ENCODE measurements around the gene SIPA1L3.
"Not testable (repeated sequence)": the region's sequence is repeated elsewhere in the genome, so short reads cannot be mapped to it uniquely, and the experiment has no call there.

Gene SIPA1L3

DNA sequence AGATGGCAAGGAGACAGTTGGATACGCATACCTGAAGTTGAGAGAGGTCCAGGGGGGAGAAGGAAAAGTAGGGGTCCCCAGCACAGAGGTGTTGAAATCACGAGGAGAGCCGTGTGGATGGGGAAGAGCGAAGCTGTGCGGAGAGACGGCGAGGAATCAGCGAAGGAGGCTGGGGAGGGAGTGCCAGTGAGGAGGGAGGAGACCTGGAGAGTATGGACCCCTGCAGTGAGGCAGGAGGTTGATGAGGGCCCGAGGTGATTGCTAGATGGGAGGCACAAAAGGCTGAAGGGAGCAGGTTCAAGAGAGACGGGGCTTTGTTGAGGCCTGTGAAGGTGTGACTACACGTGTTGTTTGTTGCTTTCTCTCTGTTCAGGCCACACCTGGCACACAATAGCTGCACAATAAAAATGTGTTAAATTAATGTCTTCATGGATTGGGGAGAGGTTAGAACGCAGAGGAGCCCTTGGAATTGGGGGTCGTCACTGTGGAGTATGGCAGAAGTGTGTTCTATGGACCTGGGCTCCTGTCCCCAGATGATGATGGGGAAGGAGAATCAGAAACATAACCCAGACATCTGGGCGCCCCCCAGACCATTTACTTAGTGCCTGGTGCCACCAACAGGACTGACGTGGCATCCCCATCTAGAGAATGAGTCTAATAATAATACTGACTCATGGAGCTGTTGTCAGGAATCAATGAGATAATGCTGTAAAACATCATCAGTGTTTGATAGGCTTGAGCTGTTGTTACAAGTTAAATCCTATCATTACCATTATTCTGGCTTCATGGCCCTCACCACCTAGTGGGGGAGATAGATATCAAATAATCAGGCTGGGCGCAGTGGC is 137.5 kb downstream of the SIPA1L3 start:
- no peak for DNase-seq

DNA sequence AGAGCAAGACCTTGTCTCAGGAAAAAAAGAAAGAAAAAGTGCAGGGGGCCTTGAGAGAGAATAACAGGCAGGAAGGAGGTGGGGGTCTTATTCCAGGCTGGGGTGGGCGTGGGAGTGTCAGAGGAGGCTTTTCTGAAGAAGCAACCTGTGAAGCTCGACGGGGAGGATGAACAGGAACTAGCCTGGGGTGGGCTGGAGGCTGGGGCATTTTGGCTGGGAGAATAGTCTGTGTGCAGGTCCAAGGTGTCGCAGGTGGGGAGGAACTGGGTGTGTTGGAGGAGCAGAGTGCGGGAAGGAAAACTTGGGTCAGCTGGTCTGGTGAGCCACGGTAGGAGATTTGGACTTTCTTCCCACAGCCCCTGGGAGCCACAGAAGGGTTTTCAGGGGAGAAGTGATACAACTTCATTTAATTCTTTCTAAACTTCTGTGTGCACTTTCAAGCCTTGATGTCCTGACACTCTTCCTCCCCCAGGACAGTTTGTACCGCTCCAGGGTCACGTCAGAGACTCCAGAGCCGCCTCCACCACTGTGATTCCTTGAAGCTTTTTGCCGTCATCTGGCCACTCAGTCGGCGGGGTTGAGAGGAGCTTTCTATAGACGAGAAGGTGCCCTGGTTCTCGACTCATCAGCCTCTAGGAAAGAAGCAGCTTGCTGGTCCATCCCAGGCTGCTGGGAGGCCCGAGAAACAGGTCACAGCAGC is 138.7 kb downstream of the SIPA1L3 start:
- no peak for DNase-seq

DNA sequence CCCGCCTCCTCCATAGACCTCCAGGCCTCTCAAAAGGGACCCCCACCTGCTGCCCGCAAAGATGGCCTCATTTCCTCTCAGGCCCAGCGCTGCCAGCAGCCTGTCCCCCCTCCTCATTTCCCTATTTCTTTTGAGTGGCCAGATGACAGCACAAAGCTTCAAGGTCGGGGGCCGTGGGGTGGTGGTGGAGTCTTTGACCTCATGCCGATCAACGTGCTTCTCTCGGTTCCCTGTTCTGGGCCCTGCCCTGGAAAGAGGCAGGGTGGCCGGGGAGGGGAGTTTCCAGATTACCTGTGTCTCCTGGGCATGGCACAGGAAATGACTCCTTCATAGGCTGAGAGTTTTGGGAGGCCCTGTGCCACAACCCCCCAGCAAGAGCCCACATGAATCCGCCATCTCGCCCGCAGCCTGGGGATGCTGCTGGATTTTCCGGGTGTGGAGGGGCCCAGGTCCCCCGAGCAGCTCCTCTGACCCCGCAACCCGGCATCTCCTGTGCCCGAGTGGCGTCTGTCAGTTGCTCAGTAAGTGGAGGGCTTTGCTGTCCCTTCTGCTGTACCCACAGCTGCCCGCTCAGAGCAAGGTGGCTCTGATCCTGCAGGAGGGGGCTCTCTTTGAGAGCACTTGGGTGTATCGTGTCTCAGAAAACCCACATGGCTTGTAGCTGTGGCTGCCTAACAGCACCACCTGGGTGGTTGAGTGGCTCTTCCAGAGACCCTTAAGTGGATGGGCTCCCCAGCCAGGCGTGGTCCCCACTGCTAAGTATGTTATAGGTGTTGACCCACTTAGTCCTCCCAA is 139.4 kb downstream of the SIPA1L3 start:
- no peak for DNase-seq

- no peak for DNase-seq
These were observed 140.0 kb downstream of the SIPA1L3 start for GRCh38 chr19:38047049-38047438.

DNA sequence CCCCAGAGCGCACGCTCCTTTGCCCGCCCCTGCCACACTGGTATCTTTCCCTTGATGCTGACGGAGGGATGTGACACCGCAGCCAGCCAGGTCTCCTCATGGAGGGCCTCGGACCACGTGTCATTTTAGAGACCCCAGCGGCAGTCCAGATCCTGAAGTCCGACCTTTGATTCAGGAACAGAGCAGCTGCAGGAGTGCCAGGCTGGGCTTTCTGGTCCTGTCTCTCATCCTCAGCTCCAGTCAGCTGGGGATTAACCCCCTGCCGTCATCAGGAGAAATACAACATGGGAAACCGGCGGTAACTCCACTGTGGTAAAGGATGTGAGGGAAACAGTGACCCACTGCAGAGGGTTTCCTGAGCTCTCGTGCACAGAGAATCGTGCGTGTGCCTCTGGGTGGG is 140.6 kb downstream of the SIPA1L3 start:
- no peak for DNase-seq

DNA sequence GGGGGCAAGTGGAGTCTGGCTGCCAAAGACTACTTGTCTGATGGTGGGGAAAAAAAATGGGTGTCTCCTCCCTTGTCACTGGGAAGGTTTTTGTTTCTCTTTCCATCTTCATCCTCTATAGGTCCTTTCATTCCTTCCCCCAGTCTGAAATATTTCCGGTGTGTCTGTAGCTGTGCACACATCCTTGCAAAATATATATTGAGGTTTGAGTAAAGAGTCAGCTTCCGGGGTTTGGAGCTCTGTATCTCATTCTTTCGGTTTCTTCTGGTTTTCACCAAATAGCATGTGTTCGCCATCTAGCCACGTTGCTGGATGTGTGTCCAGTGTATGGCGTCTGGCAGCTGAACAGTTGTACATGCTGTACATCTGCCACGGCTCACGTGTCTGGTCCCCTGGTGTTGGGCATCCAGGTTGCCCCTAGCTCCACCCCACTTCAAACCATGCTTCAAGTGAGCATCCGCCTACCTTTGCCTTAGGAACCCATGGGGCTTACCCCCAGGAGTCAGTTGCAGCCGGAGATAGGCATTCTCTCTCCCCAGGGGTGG is 142.2 kb downstream of the SIPA1L3 start:
- no peak for DNase-seq

- DNase-seq = no peak
These were observed 148.0 kb downstream of the SIPA1L3 start for GRCh38 chr19:38055010-38055409.

GRCh38 chr19:38055655-38056521 is 148.9 kb downstream of the SIPA1L3 start:
- DNase-seq = no peak

GRCh38 chr19:38056646-38057045 is 149.6 kb downstream of the SIPA1L3 start:
- DNase-seq = no peak

- DNase-seq = peak; percentile 28
These were observed 151.1 kb downstream of the SIPA1L3 start for GRCh38 chr19:38057959-38058690.

GRCh38 chr19:38059897-38060296 is 152.9 kb downstream of the SIPA1L3 start:
- no peak for DNase-seq

- DNase-seq = no peak
These were observed 153.3 kb downstream of the SIPA1L3 start for GRCh38 chr19:38060331-38060730.

GRCh38 chr19:38061294-38061693 is 154.3 kb downstream of the SIPA1L3 start:
- no peak for DNase-seq

GRCh38 chr19:38062959-38063761 is 156.2 kb downstream of the SIPA1L3 start:
- no peak for DNase-seq

GRCh38 chr19:38063928-38064327 is 156.9 kb downstream of the SIPA1L3 start:
- DNase-seq = no peak

DNA sequence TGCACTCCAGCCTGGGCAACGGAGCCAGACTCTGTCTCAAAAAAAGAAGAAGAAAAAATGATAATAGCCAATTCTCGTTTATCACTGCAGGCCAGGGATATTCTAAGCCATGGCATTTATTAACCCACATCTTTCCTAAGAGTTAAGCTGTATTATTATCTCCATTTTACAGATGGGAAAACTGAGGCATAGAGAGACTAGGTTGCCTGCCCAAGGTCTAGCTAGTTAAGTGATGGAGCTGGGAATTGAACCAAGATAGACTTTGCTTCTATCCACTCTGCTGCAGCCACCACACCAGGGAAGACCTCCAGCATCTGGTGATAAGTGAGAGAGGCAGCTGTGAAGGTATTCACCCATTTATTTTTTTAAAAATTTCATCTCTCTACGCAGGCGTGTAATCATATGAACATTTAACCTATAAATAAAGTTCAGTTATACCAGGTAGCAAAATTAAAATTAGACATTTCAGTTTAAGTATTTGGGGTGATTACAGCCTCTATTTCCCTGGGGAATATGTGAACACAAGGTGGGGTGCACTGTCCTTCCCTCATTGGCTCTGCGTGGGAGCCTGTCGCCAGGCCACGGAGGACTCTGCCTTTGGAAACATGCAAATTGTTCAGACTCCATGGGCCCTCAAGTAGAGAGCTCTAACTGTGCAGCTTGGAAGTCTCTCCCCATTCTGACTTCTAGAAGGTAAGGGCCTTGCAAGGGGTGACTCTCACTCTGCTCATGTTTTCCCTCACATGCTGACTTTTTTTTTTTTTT is 157.8 kb downstream of the SIPA1L3 start:
- DNase-seq = no peak

DNA sequence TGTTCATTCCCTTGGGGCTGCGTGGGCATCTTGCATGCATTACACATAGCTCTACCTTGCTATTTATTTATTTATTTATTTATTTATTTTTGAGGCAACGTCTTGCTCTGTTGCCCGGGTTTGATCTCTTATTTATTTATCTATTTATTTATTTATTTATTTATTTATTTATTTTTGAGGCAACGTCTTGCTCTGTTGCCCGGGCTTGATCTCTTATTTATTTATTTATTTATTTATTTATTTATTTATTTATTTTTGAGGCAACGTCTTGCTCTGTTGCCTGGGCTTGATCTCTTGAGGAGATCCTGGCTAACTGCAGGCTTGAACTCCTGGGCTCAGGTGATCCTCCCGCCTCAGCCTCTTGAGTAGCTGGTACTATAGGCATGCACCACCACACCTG is 158.8 kb downstream of the SIPA1L3 start:
- not testable (repeated sequence) for DNase-seq

GRCh38 chr19:38068826-38069225 is 161.8 kb downstream of the SIPA1L3 start:
- no peak for DNase-seq

- DNase-seq = no peak
These were observed 163.6 kb downstream of the SIPA1L3 start for GRCh38 chr19:38070573-38070972.

GRCh38 chr19:38071054-38071453 is 164.0 kb downstream of the SIPA1L3 start:
- not testable (repeated sequence) for DNase-seq

Measured in NCI-H1436 (cell line).